ENCODE measurements around the gene COX19. TPM values are rescaled to one million over a fixed set of nuclear protein-coding genes. Genes with fewer than 3 reads are reported as not detected.
A peak's percentile ranks its signal among the peaks of the same experiment; 100 is the strongest.

Gene COX19
- polyA plus RNA-seq, 1 of the 3 experiments (the other 2 are of a cell fraction) = 7.6 TPM

DNA sequence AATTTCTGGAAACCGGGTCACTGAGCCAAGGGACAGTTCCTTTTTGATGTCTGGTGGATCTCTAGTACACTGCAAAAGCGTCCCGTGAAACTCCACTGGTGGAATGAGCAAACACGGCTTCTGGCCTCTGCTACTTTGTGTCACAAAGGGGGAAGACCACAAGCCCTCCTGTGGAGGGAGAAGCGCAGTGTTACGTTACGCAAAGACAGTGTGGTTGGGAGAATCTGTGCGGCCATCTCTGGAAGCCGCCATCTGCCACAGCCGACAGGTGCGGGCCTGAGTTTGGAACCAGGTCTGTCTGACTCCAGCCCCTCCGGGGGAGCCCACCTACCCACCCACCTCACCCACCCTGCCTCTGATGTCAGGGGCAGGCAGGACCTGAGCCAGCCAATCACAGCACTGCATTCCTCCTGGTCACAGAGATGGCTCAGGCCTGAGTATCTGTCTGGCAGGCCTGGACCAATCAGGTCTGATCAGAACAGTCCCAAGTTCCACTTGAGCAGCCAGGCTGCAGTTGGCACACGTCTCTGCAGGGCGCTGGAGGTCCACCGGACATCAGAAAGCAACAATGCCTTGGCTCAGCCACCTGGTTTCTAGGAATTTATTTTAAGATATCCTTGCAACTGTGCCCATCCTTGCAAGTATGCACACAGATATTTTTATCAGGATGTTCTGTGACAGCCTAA, 4.7 kb upstream of the COX19 start:
- H3K27me3 ChIP-seq (ENCODE audit: insufficient read depth) = no peaks in the 10 kb centered on the region
- no peak overlapping the region for H3K4me3 ChIP-seq (ENCODE audit: low read depth in 2 of 2, low read length in 1 of 2)
- no peak overlapping the region for H3K4me2 ChIP-seq
- H3F3A ChIP-seq (replicated peaks; ENCODE audit: insufficient read depth) = no peaks in the 10 kb centered on the region
- no peak overlapping the region for H2AFZ ChIP-seq (ENCODE audit: low read depth)
- H3K9me3 ChIP-seq = no peaks in the 10 kb centered on the region
- no peaks in the 10 kb centered on the region for H3K36me3 ChIP-seq (replicated peaks in 1 of 2; ENCODE audit: control insufficient read depth in 1 of 2, insufficient read depth in 2 of 2, low read length in 1 of 2)
- CTCF ChIA-PET = interaction anchor here (3.9 kb wide), 1 partner anchor 13 kb away, joined by 66 read pairs; no protein-coding TSS in a partner anchor
- no peak overlapping the region for H3K9ac ChIP-seq
- DNase-seq = peak; percentile 89
- POLR2A ChIA-PET = no interaction called here
- H3K79me2 ChIP-seq (ENCODE audit: insufficient read depth) = peaks cover 3% of the 10 kb centered on the region; the same call in 1 of the 2 replicates
- WGBS (ENCODE audit: low lambda C conversion rate) = 70% methylated on average over 11 of the region's 15 CpGs
- H3K27ac ChIP-seq (ENCODE audit: low read depth in 2 of 2, low read length in 1 of 2) = no peak overlapping the region
- peaks cover 0 to 7% of the 10 kb centered on the region in 2 experiments; a peak in 1 of 4 replicates for H3K4me1 ChIP-seq (ENCODE audit: control insufficient read depth in 1 of 2, insufficient read depth in 2 of 2, low read depth in 1 of 2, low read length in 1 of 2)
- H4K20me1 ChIP-seq (ENCODE audit: insufficient read depth) = no peaks in the 10 kb centered on the region
- H3K9me2 ChIP-seq = no peaks in the 10 kb centered on the region
- no peak for TF ChIP-seq ZBTB33 (IDR thresholded peaks at IDR 0.05; ENCODE audit: borderline replicate concordance, low read depth)
- no peak for TF ChIP-seq TAF1 (IDR thresholded peaks at IDR 0.05; ENCODE audit: borderline replicate concordance, low read depth, low read length)
- no peak for TF ChIP-seq SMC3 (IDR thresholded peaks at IDR 0.05; ENCODE audit: low read depth, low read length)
- no peak for TF ChIP-seq ELF1 (IDR thresholded peaks at IDR 0.05)
- TF ChIP-seq NFIC (IDR thresholded peaks at IDR 0.05; ENCODE audit: borderline replicate concordance) = no peak
- peak; percentile 79; the same call in 1 of the 2 replicates for TF ChIP-seq RFX5 (IDR thresholded peaks at IDR 0.05; ENCODE audit: low read length)
- TF ChIP-seq, protein P1, sequence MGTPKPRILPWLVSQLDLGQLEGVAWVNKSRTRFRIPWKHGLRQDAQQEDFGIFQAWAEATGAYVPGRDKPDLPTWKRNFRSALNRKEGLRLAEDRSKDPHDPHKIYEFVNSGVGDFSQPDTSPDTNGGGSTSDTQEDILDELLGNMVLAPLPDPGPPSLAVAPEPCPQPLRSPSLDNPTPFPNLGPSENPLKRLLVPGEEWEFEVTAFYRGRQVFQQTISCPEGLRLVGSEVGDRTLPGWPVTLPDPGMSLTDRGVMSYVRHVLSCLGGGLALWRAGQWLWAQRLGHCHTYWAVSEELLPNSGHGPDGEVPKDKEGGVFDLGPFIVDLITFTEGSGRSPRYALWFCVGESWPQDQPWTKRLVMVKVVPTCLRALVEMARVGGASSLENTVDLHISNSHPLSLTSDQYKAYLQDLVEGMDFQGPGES (IDR thresholded peaks at IDR 0.05; ENCODE audit: low read depth, low read length) = no peak
- TF ChIP-seq, protein P2, sequence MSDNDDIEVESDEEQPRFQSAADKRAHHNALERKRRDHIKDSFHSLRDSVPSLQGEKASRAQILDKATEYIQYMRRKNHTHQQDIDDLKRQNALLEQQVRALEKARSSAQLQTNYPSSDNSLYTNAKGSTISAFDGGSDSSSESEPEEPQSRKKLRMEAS (IDR thresholded peaks at IDR 0.05; ENCODE audit: low read depth) = no peak

- Histone ChIP-seq H3K27me3 (ENCODE audit: insufficient read depth) (no peaks in the 10 kb centered on the region), H3K4me3 (ENCODE audit: low read depth in 2 of 2, low read length in 1 of 2) (no peak overlapping the region), H3K4me2 (no peak overlapping the region), H3K79me2 (ENCODE audit: insufficient read depth) (peaks cover 12% of the 10 kb centered on the region), H3K9me3 (no peaks in the 10 kb centered on the region), H2AFZ (ENCODE audit: low read depth) (no peak overlapping the region), H4K20me1 (ENCODE audit: insufficient read depth) (peaks cover 7% of the 10 kb centered on the region), H3K36me3 (replicated peaks in 1 of 2; ENCODE audit: control insufficient read depth in 1 of 2, insufficient read depth in 2 of 2, low read length in 1 of 2) (no peaks in the 10 kb centered on the region), H3K4me1 (ENCODE audit: control insufficient read depth in 1 of 2, insufficient read depth in 2 of 2, low read depth in 1 of 2, low read length in 1 of 2) (peaks cover 2 to 9% of the 10 kb centered on the region in 2 experiments; a peak in 1 of 4 replicates), H3K9me2 (no peaks in the 10 kb centered on the region), H3K27ac (ENCODE audit: low read depth in 2 of 2, low read length in 1 of 2) (no peak overlapping the region), H3F3A (replicated peaks; ENCODE audit: insufficient read depth) (no peaks in the 10 kb centered on the region), H3K9ac (no peak overlapping the region)
- CTCF ChIA-PET = interaction anchor here (1.2 to 8.4 kb wide), 5 partner anchors 13 to 164 kb away, joined by 3 to 134 read pairs (median 13); no protein-coding TSS in a partner anchor
- no peak for TF ChIP-seq GATA2 (CRISPR knock-in tag; IDR thresholded peaks at IDR 0.05)
- no peak for TF ChIP-seq MEF2A (IDR thresholded peaks at IDR 0.05; ENCODE audit: borderline replicate concordance, low read depth)
- no peak for TF ChIP-seq TCF12 (IDR thresholded peaks at IDR 0.05)
- TF ChIP-seq MXI1 (IDR thresholded peaks at IDR 0.05; ENCODE audit: low read depth, low read length) = no peak
- TF ChIP-seq USF1 (IDR thresholded peaks at IDR 0.05; ENCODE audit: borderline replicate concordance, low read depth) = no peak
- TF ChIP-seq, protein P1 (IDR thresholded peaks at IDR 0.05; ENCODE audit: low read depth, low read length) = no peak
- no peak for TF ChIP-seq RFX5 (IDR thresholded peaks at IDR 0.05; ENCODE audit: low read length)
- TF ChIP-seq FOXJ3 (CRISPR knock-in tag; IDR thresholded peaks at IDR 0.05) = no peak
- TF ChIP-seq, protein P2 (IDR thresholded peaks at IDR 0.05; ENCODE audit: low read depth) = no peak
- no peak for TF ChIP-seq EP300 (IDR thresholded peaks at IDR 0.05; ENCODE audit: borderline replicate concordance in 1 of 2, low read depth in 1 of 2, low read length in 1 of 2)
- DNase-seq = no peak
- WGBS (ENCODE audit: low lambda C conversion rate) = 80% methylated on average over 16 of the region's 16 CpGs
- POLR2A ChIA-PET = no interaction called here
Measured at GRCh38 chr7:979151-979550, 3.8 kb upstream of the COX19 start.
